Skin epidermis (tissue), 12 donors: ENCODE data around the gene REN.

Source experiments
- H3K27ac ChIP-seq, 21 experiments: fragments of 200-600 bp; sonication (generic) in 11 of 21; one replicate each; pipeline ENCODE4 v1.5.0; 2020; ENCODE audit warnings: mild to moderate bottlenecking in 3 of 21, inconsistent platforms in 2 of 21, moderate library complexity in 2 of 21
- H3K4me3 ChIP-seq, 7 experiments: fragments of 200-600 bp; sonication (generic) in 2 of 7; one replicate each; pipeline ENCODE4 v1.5.0; 2020; ENCODE audit warnings: inconsistent platforms in 2 of 7, mild to moderate bottlenecking in 2 of 7, moderate library complexity in 1 of 7

The REN gene

DNA sequence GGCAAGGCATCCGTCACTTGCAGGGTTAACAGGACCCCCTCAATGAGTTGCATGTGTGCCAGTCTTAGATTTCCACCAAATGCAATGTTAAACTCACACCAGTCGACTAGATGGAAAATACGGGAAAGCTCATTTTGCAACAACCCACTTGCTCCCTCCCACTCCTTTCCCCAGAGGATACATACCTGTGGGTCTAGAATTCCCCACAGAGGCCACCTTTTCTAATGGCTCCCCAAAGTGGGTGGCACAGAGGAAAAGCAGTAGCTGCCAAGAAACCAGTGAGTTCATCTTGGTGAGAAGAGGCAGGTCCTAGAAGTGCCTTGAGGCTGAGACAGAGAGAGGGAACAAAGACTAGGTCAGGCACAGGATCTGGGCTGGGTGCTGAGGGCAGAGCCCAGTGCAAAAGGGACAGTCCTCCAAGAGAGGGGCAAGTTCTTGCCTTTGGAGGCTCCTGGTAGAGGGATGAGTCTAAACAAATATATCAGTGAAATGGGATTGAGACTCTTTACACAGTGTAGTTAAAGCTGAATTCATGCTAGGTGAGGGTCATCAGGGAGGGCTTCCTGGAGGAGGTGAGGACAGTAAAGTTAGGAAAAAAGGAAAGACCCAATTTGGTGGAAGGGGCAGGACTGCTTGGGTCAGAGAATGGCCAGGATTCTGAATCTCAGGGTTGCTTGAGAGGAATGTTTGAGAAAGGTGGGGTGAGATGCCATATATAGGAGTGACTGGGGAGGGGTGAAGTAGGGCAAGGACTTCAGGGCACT, 26.6 kb upstream of the REN start:
- no peak overlapping the region for H3K27ac ChIP-seq
- H3K4me3 ChIP-seq, result no peak overlapping the region

DNA sequence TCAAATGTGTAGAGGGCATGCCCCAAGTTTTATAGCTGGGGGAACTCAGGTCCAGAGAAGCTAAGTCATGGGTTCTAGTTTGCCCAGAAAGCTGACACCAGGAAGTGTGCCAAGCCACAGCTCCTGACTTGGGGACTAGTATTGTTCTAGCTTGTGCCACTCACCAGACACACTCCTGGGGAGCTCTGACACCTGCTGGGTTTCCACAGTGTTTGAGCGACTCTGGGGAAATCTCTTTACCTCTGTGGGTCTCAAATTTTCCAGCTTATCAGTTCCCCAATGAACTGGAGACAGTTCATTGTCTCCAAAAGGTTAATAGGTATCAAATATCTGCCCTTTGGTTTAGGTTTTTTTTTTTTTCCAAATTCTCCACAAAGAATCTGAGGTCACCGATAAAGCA, 25.9 kb upstream of the REN start:
- Histone ChIP-seq H3K27ac (peak overlapping the region in 1 of 21 experiments; percentile 26), H3K4me3 (no peak overlapping the region)

DNA sequence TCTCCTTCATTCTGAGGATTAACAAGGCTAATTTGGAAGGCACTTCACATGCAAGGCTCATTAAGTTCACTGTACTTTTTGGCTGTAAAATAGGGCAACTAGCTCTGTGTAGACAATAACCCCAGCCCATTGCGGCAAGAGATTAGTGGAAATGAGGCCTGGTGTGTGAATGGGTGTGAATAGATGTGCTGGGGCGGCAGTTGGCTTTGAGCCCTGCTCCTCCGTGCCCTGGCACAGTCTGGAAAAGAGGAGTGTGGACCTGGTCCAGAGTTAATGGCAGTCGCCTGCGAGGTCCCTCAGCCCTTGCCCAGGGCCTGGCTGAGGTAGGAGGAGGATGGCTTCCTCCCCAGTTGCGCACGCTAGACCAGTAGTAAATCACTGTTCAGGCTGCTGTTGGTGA, 25.3 kb upstream of the REN start:
- no peak overlapping the region for H3K4me3 ChIP-seq
- peak overlapping the region in 1 of 21 experiments; percentile 26 for H3K27ac ChIP-seq

DNA sequence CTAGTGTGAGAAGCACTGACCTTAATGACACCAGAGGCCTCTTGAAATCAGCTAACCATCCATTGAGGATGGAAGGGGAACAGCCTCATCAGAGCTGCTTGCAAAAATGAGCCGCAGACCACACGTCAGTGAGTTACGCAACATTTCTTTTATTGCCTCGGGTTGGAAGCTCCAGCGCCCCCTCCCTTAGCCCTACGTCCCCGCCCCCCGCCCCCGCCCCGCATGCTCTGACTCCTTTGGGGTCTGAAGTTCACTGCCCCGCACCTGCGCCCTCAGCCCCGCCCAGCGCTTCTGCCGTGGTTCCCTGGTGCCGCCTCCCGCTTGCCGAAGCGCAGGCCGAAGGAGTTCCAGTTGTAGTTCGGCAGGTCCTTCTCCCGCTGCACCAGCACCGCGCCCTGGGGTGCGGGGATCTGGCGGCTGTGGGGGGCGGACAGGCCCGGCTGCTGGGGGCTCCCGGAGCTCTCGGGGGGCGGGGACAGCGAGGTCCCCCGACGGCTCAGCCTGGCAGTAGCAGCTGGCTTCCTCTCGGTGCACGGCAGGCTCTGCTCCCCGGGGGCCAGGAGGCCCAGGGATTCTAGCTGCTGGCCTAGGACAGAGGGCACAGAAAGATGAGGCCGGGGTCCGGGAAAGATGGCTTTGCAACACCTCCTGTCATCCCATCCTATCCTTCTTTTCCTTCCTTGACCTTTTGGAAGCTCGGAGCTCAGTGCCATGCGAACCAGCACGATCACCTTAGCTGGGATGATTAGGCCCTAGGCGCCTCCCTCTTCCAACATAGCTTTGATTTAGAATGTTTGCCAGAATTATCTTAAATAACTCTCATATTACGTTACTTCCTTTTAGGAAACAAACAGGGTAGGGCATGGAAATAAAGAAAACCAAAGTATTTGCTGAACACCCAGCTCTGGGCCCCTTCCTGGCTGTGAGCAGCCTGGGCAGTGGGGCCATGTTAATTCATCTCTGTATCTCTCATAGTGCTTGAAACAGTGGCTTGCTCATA, 24.4 kb upstream of the REN start:
- H3K27ac ChIP-seq, result peak overlapping the region in 2 of 21 experiments; percentile 58 to 66
- H3K4me3 ChIP-seq, result peak overlapping the region in 1 of 7 experiments; percentile 28

DNA sequence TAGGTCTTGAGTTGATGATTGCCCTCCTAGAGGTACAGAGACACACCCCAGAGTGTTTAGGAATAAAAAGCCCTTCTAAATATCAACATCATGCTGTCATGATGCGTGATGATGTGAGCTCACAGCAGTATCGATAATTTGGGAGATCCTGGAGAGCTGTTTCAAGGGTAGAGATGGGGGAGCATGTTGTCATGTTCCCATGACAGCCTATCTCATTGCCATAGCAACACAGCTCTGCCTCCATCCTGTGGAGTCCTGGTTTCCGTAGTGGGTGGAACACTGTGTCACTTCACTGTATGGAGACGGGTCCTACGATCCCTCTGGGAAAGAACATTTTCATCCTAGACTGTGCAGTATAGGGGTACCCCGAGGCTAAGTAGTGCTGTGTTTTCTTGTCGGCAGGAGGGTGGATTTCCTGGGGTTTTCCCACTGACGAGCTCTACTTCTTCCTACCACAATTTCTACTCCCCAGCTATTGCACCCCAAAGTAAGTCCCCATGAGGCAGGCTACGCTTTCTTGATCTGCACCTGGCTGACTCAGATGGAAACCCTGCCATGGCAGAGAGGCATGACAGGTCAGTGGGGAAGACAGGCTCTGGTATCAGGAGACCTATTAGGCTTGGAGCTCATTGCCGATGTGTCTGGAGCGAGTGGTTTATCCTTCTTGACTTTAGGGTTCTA, 23.0 kb upstream of the REN start:
- H3K27ac ChIP-seq, result no peak overlapping the region
- no peak overlapping the region for H3K4me3 ChIP-seq

DNA sequence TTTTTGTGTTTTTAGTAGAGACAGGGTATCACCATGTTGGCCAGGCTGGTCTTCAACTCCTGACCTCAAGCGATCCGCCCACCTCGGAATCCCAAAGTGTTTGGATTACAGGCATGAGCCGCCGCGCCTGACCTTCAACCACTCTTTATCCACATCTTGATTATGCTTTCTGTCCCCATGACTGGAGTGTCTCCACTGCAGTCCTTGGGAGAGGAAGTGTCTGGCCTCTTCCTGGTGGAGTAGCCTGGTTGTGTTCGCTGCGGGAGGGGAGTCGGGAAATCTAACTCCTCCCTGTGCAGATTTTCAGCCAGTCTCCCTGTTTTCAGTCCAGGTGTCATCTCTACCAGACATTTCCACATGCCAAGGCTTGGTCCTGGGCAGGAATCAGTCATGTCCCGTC, 20.5 kb upstream of the REN start:
- no peak overlapping the region for H3K27ac ChIP-seq
- H3K4me3 ChIP-seq, result no peak overlapping the region

DNA sequence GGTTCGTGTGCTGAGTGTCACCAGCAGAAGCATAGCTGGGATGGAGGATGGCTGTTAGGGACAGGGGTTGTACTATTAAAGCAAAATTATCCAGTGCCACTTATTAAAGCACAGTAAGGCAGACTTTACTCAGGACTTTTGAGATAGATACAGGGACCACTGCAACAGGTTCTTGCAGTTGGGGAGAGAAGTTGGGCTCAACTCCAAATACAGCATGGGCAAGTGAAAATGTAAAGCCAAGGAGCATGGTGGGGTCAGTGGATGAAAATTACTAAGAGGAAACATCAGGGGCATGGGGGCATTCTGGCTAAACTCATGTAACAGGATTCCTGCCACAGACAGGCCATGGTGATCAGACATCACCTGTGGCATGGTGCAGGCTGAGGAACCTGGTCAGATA, 15.0 kb upstream of the REN start:
- H3K27ac ChIP-seq, result no peak overlapping the region
- no peak overlapping the region for H3K4me3 ChIP-seq

DNA sequence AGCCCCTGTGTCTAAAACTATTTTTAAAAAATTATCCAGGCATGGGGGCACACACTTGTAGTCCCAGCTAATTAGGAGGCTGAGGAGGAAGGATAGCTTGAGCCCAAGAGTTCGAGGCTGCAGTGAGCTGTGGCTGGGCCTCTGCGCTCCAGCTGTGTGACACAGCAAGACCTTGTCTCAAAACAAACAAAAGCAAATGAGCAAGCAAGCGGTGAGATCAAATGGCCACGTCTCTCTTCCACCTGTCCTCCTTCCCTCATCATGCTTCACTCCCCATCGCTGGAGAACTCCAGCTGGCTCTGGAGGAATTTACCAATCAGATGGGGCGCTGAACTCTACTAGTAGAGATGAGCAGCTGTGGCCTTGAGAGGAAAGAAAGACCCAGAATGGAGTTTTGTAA, 14.0 kb upstream of the REN start:
- Histone ChIP-seq H3K27ac (no peak overlapping the region), H3K4me3 (no peak overlapping the region)

DNA sequence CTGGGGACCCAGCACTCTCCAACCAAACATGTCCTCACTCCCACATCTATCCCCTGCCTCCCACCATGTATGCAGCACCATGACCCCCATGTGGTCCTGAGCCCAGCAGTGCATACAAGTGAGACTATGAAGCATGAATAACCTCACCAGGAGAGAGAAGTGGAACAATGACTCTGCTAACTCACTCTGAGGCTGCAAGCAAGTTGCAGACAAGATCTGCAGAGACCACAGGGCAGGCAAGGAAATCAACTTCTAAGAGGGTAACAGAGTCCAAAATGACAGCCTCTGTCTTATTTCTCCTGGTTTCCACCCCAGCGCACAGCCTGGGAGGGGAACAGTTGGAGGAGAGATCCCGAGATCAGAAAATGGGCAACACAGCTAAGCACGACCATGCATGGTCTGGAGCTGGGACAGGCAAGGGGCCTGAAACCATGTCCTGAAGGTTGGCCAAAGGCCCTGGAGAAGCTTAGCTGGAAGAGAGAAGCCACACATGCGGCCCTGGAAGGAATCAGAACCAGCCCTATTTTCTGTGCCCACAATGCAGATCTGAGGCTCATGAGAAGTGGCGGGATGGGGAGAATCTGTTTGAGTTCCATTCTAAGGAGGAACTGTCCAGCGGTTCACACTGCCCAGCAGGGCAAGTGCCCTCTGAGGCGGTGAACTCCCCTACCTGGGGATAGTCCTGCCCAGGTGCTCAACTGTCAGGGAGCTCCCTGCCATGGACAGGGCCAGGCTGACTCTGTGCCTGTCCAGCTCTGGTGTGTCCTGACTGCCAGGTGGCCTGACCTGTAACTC, 12.5 kb upstream of the REN start:
- H3K27ac ChIP-seq, result no peak overlapping the region
- no peak overlapping the region for H3K4me3 ChIP-seq

DNA sequence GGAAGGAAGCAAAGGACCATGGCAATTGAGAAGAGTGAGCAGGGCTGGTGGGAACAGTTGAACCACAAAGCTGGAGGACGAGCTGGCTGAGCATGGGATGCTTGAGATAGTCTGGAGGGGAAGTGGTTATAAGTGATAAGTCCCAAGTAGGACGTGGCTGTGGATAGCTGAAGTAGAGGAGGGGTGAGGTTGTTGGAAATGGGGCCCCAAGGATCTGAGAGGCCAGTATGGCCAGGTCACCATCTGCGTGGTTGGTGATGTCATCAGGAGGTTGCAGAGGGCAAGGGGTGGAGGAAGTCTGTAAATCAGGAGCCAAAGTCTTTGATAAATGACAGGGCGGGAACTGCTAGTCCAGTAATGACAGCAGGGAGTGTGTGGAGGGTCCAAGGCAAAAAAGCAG, 11.0 kb upstream of the REN start:
- no peak overlapping the region for H3K27ac ChIP-seq

DNA sequence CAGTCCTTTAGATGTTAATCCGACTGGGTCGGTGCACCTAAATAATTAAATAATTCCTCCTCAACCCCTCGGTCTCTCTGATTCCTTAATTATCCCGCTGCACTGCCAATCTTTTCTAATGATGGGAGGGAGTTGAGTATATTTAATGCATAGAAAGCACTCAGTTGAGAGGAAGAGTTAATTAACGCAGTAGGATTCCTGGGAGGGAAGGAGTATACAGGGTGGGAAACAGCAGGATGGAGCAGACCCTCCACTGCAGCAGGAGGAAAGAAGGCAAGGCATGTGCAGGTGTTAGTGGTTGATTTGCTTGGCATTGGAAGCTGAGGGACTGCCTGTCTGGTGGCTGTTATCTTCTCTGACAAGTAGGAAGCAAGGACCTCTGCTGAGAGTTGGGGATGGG, 9.9 kb upstream of the REN start:
- no peak overlapping the region for H3K4me3 ChIP-seq
- H3K27ac ChIP-seq, result no peak overlapping the region

More for the DNA sequence above, 11.0 kb upstream of the REN start:
- H3K4me3 ChIP-seq, result no peak overlapping the region

DNA sequence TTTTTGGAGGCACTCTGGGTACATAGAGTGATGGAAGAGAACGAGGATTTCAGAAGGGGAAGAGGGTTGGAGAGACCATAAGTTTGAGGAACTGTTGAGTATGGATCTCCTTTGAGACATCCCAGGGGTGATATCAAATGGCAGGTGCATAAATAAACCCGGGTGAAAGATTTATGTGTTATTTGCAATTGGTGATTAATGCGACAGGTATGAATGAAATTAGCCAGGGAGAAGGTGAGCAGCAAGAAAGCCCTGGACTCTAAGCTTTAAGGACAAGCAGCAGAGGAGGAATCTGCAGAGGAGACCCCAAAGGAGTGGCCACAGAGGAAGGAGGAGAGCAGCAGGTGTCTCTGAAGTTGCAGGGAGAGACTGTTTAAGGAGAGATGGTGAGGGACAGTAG, 8.8 kb upstream of the REN start:
- Histone ChIP-seq H3K4me3 (no peak overlapping the region), H3K27ac (no peak overlapping the region)

DNA sequence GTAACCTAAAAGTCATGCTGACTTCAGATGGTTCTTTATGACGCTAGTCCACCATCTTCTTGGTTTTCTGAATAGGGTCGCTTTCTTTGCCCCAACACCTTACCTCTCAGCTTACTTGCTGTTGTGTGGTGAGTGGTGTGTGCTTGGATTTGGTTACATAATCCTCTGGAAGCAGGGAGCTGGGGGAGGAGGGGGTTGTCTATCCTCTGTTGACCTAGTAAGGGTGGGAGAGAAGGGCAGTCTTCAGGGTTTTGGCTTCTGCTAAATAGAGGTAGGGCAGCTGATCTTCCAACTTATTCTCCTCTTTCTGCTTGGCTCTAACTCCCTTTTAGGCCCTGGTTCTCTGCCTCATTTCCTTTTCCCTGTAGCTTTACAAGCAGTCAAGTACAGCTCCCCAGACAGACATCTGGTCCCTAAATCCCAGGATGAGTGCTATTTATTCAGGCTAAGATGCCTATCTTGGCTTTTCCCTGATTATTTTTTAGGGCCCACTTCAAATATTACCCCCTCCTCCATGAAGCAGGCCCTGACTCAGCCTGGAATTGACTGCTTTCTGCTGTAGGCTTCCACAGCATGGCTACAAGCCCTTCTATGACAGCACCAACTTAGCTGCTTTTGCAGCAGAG, 6.4 kb upstream of the REN start:
- Histone ChIP-seq H3K27ac (no peak overlapping the region), H3K4me3 (no peak overlapping the region)

DNA sequence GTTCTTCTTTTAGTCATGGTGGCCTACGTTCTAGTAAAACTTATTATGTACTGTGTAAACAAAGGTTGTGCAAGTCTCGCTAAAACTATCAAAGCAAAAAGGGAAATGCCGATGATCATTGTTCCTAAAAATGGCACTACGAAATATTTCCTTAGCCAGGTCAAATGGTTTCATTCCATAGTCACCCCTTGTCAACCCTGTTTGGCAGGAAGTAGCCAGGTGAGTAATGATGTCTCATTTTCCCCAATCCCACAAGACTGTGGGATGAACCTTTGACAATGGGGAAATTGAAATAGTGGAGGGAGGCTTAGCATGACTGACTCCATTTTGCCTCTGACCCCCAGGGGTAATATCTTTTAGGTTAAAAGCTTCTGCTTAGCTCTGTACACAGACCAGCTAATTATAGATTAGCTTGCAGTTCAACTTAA, 5.6 kb upstream of the REN start:
- Histone ChIP-seq H3K4me3 (no peak overlapping the region), H3K27ac (no peak overlapping the region)

DNA sequence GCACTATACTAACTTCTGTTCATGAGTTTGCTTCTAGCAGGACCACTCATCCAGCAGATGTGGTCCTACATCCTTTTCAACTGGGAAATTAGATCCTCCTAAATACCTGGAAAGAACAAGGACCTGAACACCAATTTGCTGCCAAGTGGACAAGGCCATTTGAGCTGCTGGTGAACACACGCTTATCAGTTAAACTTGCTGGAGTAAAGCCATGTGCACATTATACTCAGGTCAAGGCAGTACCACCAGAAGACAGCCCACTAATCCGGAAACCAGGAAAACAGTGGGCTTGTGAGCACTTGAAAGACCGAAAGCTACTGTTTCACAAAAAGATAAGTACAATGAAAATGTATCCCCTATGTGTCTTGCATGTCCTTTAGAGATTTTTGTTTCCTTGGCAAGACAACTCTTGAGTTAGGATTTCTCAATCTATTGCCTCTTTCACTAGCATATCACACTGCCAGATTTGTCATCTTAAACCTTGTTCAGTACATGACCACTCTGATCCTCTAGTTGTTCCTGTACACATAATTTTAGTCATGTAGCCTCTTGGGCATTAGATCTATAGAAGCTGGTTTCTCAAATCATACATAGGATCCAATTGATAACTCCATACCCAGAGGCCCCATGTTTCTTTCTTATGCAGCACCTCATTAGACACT, 4.5 kb upstream of the REN start:
- H3K27ac ChIP-seq, result no peak overlapping the region

DNA sequence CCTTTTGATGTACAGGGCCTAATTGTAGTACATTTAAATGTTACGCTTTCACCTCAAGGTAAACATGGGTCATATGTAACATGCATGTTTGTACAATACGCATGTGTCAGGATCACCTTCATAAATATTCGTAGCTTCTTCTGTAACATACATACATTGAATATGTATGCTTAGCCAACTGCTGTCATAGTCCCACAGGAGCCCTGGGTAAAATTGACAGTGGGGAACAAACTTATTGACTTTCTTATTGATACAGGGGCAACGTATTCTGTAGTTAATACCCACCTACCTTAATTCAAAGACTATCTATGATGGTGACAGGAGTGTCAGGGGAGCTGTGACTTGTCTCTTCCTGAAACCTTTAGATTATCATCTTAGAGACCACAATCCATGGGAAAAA, 3.7 kb upstream of the REN start:
- Histone ChIP-seq H3K27ac (no peak overlapping the region), H3K4me3 (no peak overlapping the region)

More for the DNA sequence above, 4.5 kb upstream of the REN start:
- H3K4me3 ChIP-seq, result no peak overlapping the region

DNA sequence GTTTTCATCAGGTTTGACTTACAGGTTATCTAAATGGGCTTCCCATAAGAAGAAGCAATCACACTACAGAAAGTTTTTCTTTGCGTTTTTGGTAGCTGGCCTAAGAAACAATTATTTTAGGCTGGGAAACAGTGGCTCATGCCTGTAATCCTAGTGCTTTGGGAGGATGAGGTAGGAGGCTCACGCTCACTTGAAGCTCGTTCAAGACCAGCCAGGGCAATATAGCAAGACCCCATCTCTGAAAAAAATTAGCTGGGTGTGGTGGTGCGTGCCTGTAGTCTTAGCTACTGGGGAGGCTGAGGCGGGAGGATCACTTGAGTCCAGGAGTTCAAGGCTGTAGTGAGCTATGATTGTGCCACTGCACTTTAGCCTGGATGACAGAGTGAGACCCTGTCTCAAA, 1.6 kb upstream of the REN start:
- Histone ChIP-seq H3K27ac (no peak overlapping the region), H3K4me3 (no peak overlapping the region)

DNA sequence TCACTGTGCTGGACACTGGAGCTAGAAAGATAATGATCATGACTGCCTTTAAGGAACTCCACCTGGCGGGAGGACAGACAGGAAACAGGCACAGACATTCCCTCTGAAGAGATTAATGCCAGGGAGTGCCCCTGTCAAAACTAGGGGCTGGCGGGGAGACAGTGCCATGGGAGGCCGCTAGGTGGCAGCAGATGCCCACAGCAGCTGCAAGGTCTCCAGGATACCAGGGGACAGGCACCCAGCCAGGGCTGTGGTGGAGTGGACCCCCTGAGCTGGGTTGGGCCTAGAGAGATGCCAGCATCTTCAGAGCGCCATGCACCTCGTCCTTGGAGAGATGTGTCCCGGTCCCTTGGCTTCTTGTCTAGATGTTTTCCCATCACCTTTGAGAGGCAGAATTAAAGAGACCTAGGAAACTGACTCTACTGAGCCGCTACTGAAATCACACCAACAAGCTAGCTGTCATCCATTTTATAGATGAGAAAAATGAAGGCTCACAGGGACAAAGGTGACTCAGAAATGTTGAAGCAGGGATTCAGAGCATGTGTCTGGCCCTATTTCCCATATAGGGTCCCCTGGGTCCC, 3.6 kb downstream of the REN start:
- no peak overlapping the region for H3K4me3 ChIP-seq
- H3K27ac ChIP-seq, result no peak overlapping the region
